Mammary epithelial cell (primary cell): Measurements from ENCODE around the gene KRTAP10-3.

ENCODE experiments used
- EZH2 ChIP-seq: IDR thresholded peaks from 2 replicates; pipeline ENCODE4 v1.6.1; 2012; ENCODE audit warnings: low read length, inconsistent platforms, borderline replicate concordance
- TF ChIP-seq, protein P1 (sequence below), 2 donors: IDR thresholded peaks in 1 of 2; conservative IDR thresholded peaks in 1 of 2; 2 replicates each; pipeline ENCODE4 v1.5.1; 2011 to 2012; ENCODE audit warnings: inconsistent platforms in 2 of 2, low read length in 2 of 2, mild to moderate bottlenecking in 2 of 2, control low read depth in 1 of 2, low read depth in 1 of 2; ENCODE audit not compliant: insufficient read depth in 1 of 2; ENCODE audit errors: extremely low read depth in 1 of 2

DNA sequence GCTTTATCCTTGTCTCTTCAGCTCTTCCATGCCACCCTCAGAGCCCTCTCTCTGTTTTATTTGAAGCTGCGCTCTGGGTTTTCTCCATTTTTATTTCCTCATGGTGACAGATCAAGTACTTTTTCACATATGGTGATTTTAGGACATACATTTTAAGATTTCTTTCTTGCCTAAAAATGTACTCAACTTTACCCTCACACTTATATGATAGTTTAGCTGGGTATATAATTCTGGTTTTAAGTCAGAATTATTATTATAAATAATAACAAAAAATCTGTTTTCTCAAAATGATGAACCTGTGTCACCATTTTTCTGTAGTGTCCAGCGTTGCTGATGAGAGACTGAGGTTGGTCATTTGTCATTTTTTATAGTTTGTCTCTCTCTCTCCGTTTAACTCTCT is 22.6 kb upstream of the KRTAP10-3 start:
- TF ChIP-seq, protein P1, sequence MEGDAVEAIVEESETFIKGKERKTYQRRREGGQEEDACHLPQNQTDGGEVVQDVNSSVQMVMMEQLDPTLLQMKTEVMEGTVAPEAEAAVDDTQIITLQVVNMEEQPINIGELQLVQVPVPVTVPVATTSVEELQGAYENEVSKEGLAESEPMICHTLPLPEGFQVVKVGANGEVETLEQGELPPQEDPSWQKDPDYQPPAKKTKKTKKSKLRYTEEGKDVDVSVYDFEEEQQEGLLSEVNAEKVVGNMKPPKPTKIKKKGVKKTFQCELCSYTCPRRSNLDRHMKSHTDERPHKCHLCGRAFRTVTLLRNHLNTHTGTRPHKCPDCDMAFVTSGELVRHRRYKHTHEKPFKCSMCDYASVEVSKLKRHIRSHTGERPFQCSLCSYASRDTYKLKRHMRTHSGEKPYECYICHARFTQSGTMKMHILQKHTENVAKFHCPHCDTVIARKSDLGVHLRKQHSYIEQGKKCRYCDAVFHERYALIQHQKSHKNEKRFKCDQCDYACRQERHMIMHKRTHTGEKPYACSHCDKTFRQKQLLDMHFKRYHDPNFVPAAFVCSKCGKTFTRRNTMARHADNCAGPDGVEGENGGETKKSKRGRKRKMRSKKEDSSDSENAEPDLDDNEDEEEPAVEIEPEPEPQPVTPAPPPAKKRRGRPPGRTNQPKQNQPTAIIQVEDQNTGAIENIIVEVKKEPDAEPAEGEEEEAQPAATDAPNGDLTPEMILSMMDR (conservative IDR thresholded peaks at IDR 0.05 in 1 of 2, IDR thresholded peaks at IDR 0.05 in 1 of 2; ENCODE audit: extremely low read depth in 1 of 2, insufficient read depth in 1 of 2, low read depth in 1 of 2, low read length in 2 of 2) = no peak
- TF ChIP-seq EZH2 = no peak
